SK-N-SH (cell line): ENCODE measurements around the gene SUPT3H. TPM values are rescaled to one million over a fixed set of nuclear protein-coding genes. Genes with fewer than 3 reads are reported as not detected.

ENCODE experiments used
- CTCF ChIA-PET: fragments of 300-600, 350-600 bp; formaldehyde crosslinking; extraction: SDS; loops from one replicate; lab custom pipeline; 2021; lab: Yijun Ruan, JAX
- POLR2A ChIA-PET: fragments of 350-600 bp; sonication (Branson Sonifier 250); formaldehyde crosslinking; extraction: SDS; loops from one replicate; lab custom pipeline; 2020; ENCODE audit warnings: antibody characterized with exemption, inconsistent platforms; lab: Yijun Ruan, JAX
- DNase-seq: peaks from one replicate; pipeline ENCODE4 v3.0.0; 2012
- H2AFZ ChIP-seq: fragments of 200-600 bp; sonication (generic); 2 replicates; pipeline ENCODE4 v1.8.1; 2016; ENCODE audit warnings: antibody characterized with exemption, mild to moderate bottlenecking, low read depth
- H3F3A ChIP-seq: fragments of 200-600 bp; sonication (generic); replicated peaks from 2 replicates; pipeline ENCODE3; 2016; ENCODE audit warnings: antibody characterized with exemption, mild to moderate bottlenecking; ENCODE audit not compliant: insufficient read depth
- H3K27ac ChIP-seq, 2 experiments: fragments of 200-500 bp in 1 of 2; fragments of 200-600 bp in 1 of 2; sonication (Bioruptor generic) in 1 of 2; sonication (generic), shearing (Covaris generic) in 1 of 2; 2 replicates each; pipeline versions ENCODE4 v1.5.1 to v1.6.1; 2014 to 2016; ENCODE audit warnings: low read depth in 2 of 2, inconsistent platforms in 1 of 2, low read length in 1 of 2, mild to moderate bottlenecking in 1 of 2, mixed read lengths in 1 of 2
- H3K27me3 ChIP-seq: fragments of 200-600 bp; sonication (generic), shearing (Covaris generic); 2 replicates; pipeline ENCODE4 v1.6.1; 2016; ENCODE audit warnings: mixed run types; ENCODE audit not compliant: insufficient read depth
- H3K36me3 ChIP-seq, 2 experiments: fragments of 200-500 bp in 1 of 2; fragments of 200-600 bp in 1 of 2; sonication (Bioruptor generic) in 1 of 2; sonication (generic) in 1 of 2; replicated peaks in 1 of 2; 2 replicates each; pipeline versions ENCODE3 to v1.5.1; 2014 to 2016; ENCODE audit warnings: low read length in 1 of 2, mild to moderate bottlenecking in 1 of 2; ENCODE audit not compliant: insufficient read depth in 2 of 2, control insufficient read depth in 1 of 2
- H3K4me1 ChIP-seq, 2 experiments: fragments of 200-500 bp in 1 of 2; fragments of 200-600 bp in 1 of 2; sonication (Bioruptor generic) in 1 of 2; sonication (generic), shearing (Covaris generic) in 1 of 2; 2 replicates each; pipeline versions ENCODE4 v1.5.1 to v1.6.1; 2014 to 2016; ENCODE audit warnings: low read depth in 1 of 2, low read length in 1 of 2, mixed run types in 1 of 2; ENCODE audit not compliant: insufficient read depth in 2 of 2, control insufficient read depth in 1 of 2
- H3K4me2 ChIP-seq: fragments of 200-600 bp; sonication (generic), shearing (Covaris generic); 2 replicates; pipeline ENCODE4 v1.6.1; 2017; ENCODE audit warnings: mixed run types
- H3K4me3 ChIP-seq, 2 experiments: fragments of 200-500 bp in 1 of 2; fragments of 200-600 bp in 1 of 2; sonication (Bioruptor generic) in 1 of 2; sonication (generic), shearing (Covaris generic) in 1 of 2; 2 replicates each; pipeline versions ENCODE4 v1.5.1 to v1.8.1; 2014 to 2016; ENCODE audit warnings: low read depth in 2 of 2, inconsistent platforms in 1 of 2, low read length in 1 of 2, mild to moderate bottlenecking in 1 of 2, mixed read lengths in 1 of 2, moderate library complexity in 1 of 2
- H3K79me2 ChIP-seq: fragments of 200-600 bp; sonication (generic); 2 replicates; pipeline ENCODE4 v1.8.1; 2017; ENCODE audit warnings: mild to moderate bottlenecking; ENCODE audit not compliant: insufficient read depth
- H3K9ac ChIP-seq: fragments of 200-600 bp; sonication (generic); 2 replicates; pipeline ENCODE4 v1.6.1; 2017; ENCODE audit warnings: mixed run types
- H3K9me2 ChIP-seq: fragments of 200-600 bp; sonication (generic); 2 replicates; pipeline ENCODE4 v1.6.1; 2017; ENCODE audit warnings: mixed run types
- H3K9me3 ChIP-seq: fragments of 200-600 bp; sonication (generic); 2 replicates; pipeline ENCODE4 v1.6.1; 2017; ENCODE audit warnings: mixed run types, mild to moderate bottlenecking, moderate library complexity
- H4K20me1 ChIP-seq: fragments of 200-600 bp; sonication (generic); 2 replicates; pipeline ENCODE4 v1.6.1; 2017; ENCODE audit warnings: mild to moderate bottlenecking, mixed run types; ENCODE audit not compliant: insufficient read depth
- EP300 ChIP-seq, 2 experiments: IDR thresholded peaks; 2 replicates each; pipeline versions ENCODE4 v1.4.0 to v1.6.1; 2012; ENCODE audit warnings: borderline replicate concordance in 1 of 2, low read depth in 1 of 2, low read length in 1 of 2
- FOXJ3 ChIP-seq: sonication (generic); formaldehyde crosslinking; IDR thresholded peaks from 2 replicates; pipeline ENCODE4 v1.5.1; 2020; ENCODE audit warnings: mild to moderate bottlenecking, missing genetic modification reagents
- GABPA ChIP-seq: IDR thresholded peaks from 2 replicates; pipeline ENCODE4 v1.4.0; 2012; ENCODE audit warnings: low read depth, mild to moderate bottlenecking
- GATA2 ChIP-seq: sonication (generic); formaldehyde crosslinking; IDR thresholded peaks from 2 replicates; pipeline ENCODE4 v1.5.0; 2020; ENCODE audit warnings: mild to moderate bottlenecking, missing genetic modification reagents
- IRF3 ChIP-seq: fragments of 150-350 bp; IDR thresholded peaks from 2 replicates; pipeline ENCODE4 v1.6.1; 2016; ENCODE audit warnings: mild to moderate bottlenecking, low read depth, low read length
- PBX3 ChIP-seq: IDR thresholded peaks from 2 replicates; pipeline ENCODE4; 2012
- RCOR1 ChIP-seq: fragments of 150-350 bp; IDR thresholded peaks from 2 replicates; pipeline ENCODE4 v1.6.1; 2017; ENCODE audit warnings: antibody characterized with exemption, low read length
- RFX5 ChIP-seq: IDR thresholded peaks from 2 replicates; pipeline ENCODE4 v1.6.1; 2012; ENCODE audit warnings: mild to moderate bottlenecking, improper control_type of control experiment, low read length
- SIN3A ChIP-seq: IDR thresholded peaks from 2 replicates; pipeline ENCODE4 v1.6.1; 2012; ENCODE audit warnings: low read depth, mild to moderate bottlenecking, low read length, moderate library complexity, borderline replicate concordance
- TAF1 ChIP-seq: IDR thresholded peaks from 2 replicates; pipeline ENCODE4 v1.6.1; 2012; ENCODE audit warnings: low read depth, mild to moderate bottlenecking, low read length, moderate library complexity, borderline replicate concordance
- TCF12 ChIP-seq: IDR thresholded peaks from 2 replicates; pipeline ENCODE4 v1.4.0; 2012
- TEAD4 ChIP-seq: IDR thresholded peaks from 2 replicates; pipeline ENCODE4 v1.4.0; 2012; ENCODE audit warnings: mild to moderate bottlenecking, borderline replicate concordance; ENCODE audit not compliant: insufficient read depth
- USF2 ChIP-seq: fragments of 150-350 bp; IDR thresholded peaks from 2 replicates; pipeline ENCODE4 v1.6.1; 2017; ENCODE audit warnings: antibody characterized with exemption, low read length, low read depth, borderline replicate concordance
- YY1 ChIP-seq: IDR thresholded peaks from 2 replicates; pipeline ENCODE4 v1.4.0; 2012; ENCODE audit warnings: low read depth, mild to moderate bottlenecking
- ZBTB33 ChIP-seq: IDR thresholded peaks from 2 replicates; pipeline ENCODE4 v1.4.0; 2012; ENCODE audit warnings: low read depth, borderline replicate concordance
- WGBS: methylation state at CpG from one replicate; pipeline ENCODE4 v1.1.6; 2017; ENCODE audit warnings: low lambda C conversion rate; 5-methylcytosine and 5-hydroxymethylcytosine counted together
- polyA plus RNA-seq, 3 experiments: library from polyadenylated mRNA; depleted of rRNA; stranded (reverse); fragments of >200 nt; gene quantifications; 2 replicates each; pipeline ENCODE4 v1.2.3, GENCODE V29; 2012
- TF ChIP-seq, protein P1 (sequence below): IDR thresholded peaks from 2 replicates; pipeline ENCODE4 v1.6.1; 2012; ENCODE audit warnings: mild to moderate bottlenecking, low read depth, low read length, moderate library complexity

Gene SUPT3H
- polyA plus RNA-seq, 1 of the 3 experiments (the other 2 are of a cell fraction): 10.9 TPM

DNA sequence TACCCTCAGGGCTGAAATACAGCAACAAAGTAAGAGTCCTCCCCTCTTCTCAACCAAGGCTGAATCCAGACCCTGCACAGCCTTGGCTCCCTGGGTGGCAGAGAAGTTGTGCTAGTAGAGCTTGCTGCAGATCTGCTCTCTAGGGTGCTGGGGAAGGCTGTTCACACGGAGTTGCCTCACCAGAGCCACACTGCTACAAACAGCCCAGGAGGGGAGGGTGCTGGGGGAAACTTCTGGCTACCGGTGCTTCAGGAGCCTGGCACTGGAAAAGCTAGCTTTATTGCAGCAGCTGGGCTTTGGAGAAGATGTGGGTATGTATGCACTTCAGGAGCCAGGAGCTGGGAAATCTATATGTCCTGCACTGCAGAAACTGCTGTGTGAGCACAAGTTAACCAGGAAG, 37.6 kb upstream of the SUPT3H start (continued):
- TF ChIP-seq USF2: no peak
- TF ChIP-seq GABPA: no peak
- no peak for TF ChIP-seq FOXJ3 (CRISPR knock-in tag)
- no peak for TF ChIP-seq RCOR1
- no peak for TF ChIP-seq TCF12
- no peak for TF ChIP-seq SIN3A
- TF ChIP-seq PBX3: no peak
- no peak for TF ChIP-seq TAF1

GRCh38 chr6:45411959-45412358, 34.2 kb upstream of the SUPT3H start:
- no peak for DNase-seq
- Histone ChIP-seq H3K4me1 (peaks cover 0 to 5% of the 10 kb centered on the region in 2 experiments; a peak in 2 of 4 replicates), H3K79me2 (no peaks in the 10 kb centered on the region), H3K9me3 (no peaks in the 10 kb centered on the region), H3K27me3 (no peaks in the 10 kb centered on the region), H3F3A (peaks cover 6% of the 10 kb centered on the region), H3K9me2 (no peaks in the 10 kb centered on the region), H3K4me3 (no peak overlapping the region), H3K27ac (no peak overlapping the region), H3K9ac (no peak overlapping the region), H4K20me1 (no peaks in the 10 kb centered on the region), H2AFZ (no peak overlapping the region), H3K36me3 (no peaks in the 10 kb centered on the region), H3K4me2 (no peak overlapping the region)
- CTCF ChIA-PET: interaction anchor here (0.7 kb wide), 1 partner anchor 10 kb away, joined by 3 read pairs; no protein-coding TSS in a partner anchor
- TF ChIP-seq TEAD4: no peak
- no peak for TF ChIP-seq RFX5
- TF ChIP-seq GATA2 (CRISPR knock-in tag): no peak
- TF ChIP-seq, protein P1, sequence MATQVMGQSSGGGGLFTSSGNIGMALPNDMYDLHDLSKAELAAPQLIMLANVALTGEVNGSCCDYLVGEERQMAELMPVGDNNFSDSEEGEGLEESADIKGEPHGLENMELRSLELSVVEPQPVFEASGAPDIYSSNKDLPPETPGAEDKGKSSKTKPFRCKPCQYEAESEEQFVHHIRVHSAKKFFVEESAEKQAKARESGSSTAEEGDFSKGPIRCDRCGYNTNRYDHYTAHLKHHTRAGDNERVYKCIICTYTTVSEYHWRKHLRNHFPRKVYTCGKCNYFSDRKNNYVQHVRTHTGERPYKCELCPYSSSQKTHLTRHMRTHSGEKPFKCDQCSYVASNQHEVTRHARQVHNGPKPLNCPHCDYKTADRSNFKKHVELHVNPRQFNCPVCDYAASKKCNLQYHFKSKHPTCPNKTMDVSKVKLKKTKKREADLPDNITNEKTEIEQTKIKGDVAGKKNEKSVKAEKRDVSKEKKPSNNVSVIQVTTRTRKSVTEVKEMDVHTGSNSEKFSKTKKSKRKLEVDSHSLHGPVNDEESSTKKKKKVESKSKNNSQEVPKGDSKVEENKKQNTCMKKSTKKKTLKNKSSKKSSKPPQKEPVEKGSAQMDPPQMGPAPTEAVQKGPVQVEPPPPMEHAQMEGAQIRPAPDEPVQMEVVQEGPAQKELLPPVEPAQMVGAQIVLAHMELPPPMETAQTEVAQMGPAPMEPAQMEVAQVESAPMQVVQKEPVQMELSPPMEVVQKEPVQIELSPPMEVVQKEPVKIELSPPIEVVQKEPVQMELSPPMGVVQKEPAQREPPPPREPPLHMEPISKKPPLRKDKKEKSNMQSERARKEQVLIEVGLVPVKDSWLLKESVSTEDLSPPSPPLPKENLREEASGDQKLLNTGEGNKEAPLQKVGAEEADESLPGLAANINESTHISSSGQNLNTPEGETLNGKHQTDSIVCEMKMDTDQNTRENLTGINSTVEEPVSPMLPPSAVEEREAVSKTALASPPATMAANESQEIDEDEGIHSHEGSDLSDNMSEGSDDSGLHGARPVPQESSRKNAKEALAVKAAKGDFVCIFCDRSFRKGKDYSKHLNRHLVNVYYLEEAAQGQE: no peak
- TF ChIP-seq IRF3: no peak
- TF ChIP-seq GABPA: no peak
- TF ChIP-seq FOXJ3 (CRISPR knock-in tag): no peak
- no peak for TF ChIP-seq PBX3
- no peak for TF ChIP-seq EP300 (IDR thresholded peaks at IDR 0.05; ENCODE audit: borderline replicate concordance in 1 of 2, low read depth in 1 of 2, low read length in 1 of 2)
- TF ChIP-seq YY1: no peak
- no peak for TF ChIP-seq USF2
- TF ChIP-seq RCOR1: no peak
- no peak for TF ChIP-seq ZBTB33
- 46% methylated on average over 5 of the region's 5 CpGs for WGBS
- POLR2A ChIA-PET: no interaction called here
